Trophoblast cell (in vitro differentiated cells and primary cell): ENCODE measurements around the gene RSL1D1.

Experiments used
- DNase-seq, 2 donors: peaks; one replicate each; pipeline ENCODE4 v3.0.0-alpha.2; 2016
- H2AFZ ChIP-seq: 2 replicates; pipeline ENCODE4 v1.6.1; 2013; ENCODE audit warnings: low read length, moderate library complexity, mild to moderate bottlenecking; ENCODE audit not compliant: insufficient read depth, poor library complexity
- H2AK5ac ChIP-seq: 2 replicates; pipeline ENCODE4 v1.6.1; 2013; ENCODE audit warnings: mild to moderate bottlenecking, low read length
- H2BK120ac ChIP-seq: 2 replicates; pipeline ENCODE4 v1.6.1; 2013; ENCODE audit warnings: low read length, mild to moderate bottlenecking, moderate library complexity; ENCODE audit not compliant: insufficient read depth, poor library complexity
- H2BK12ac ChIP-seq: 2 replicates; pipeline ENCODE4 v1.6.1; 2013; ENCODE audit warnings: mild to moderate bottlenecking, low read length, moderate library complexity
- H2BK5ac ChIP-seq: 2 replicates; pipeline ENCODE4 v1.6.1; 2013; ENCODE audit warnings: low read length, low read depth, moderate library complexity, mild to moderate bottlenecking; ENCODE audit not compliant: poor library complexity
- H3K14ac ChIP-seq: 2 replicates; pipeline ENCODE4 v1.6.1; 2013; ENCODE audit warnings: mild to moderate bottlenecking, low read length
- H3K18ac ChIP-seq: 2 replicates; pipeline ENCODE4 v1.6.1; 2013; ENCODE audit warnings: mild to moderate bottlenecking, low read length
- H3K23ac ChIP-seq: 2 replicates; pipeline ENCODE4 v1.6.1; 2013; ENCODE audit warnings: low read length
- H3K27ac ChIP-seq: 2 replicates; pipeline ENCODE4 v1.5.1; 2013; ENCODE audit warnings: low read depth, mild to moderate bottlenecking, inconsistent platforms, low read length, moderate library complexity
- H3K27me3 ChIP-seq: 2 replicates; pipeline ENCODE4 v1.6.1; 2013; ENCODE audit warnings: inconsistent platforms, mild to moderate bottlenecking, low read length, moderate library complexity; ENCODE audit not compliant: insufficient read depth
- H3K36me3 ChIP-seq, 2 experiments: 1 replicate in 1 of 2; 2 replicates in 1 of 2; pipeline ENCODE4 v1.6.1; 2013; ENCODE audit warnings: low read length in 2 of 2, mild to moderate bottlenecking in 2 of 2, moderate library complexity in 1 of 2; ENCODE audit not compliant: insufficient read depth in 2 of 2, control insufficient read depth in 1 of 2
- H3K4ac ChIP-seq: 2 replicates; pipeline ENCODE4 v1.6.1; 2013; ENCODE audit warnings: low read depth, mild to moderate bottlenecking, low read length, moderate library complexity
- H3K4me1 ChIP-seq, 2 experiments: 1 replicate in 1 of 2; 2 replicates in 1 of 2; pipeline ENCODE4 v1.6.1; 2013; ENCODE audit warnings: low read length in 2 of 2, mild to moderate bottlenecking in 2 of 2, moderate library complexity in 1 of 2; ENCODE audit not compliant: insufficient read depth in 2 of 2, control insufficient read depth in 1 of 2
- H3K4me2 ChIP-seq: 2 replicates; pipeline ENCODE4 v1.6.1; 2013; ENCODE audit warnings: inconsistent platforms, mild to moderate bottlenecking, low read length, moderate library complexity
- H3K4me3 ChIP-seq: 2 replicates; pipeline ENCODE4 v1.5.1; 2013; ENCODE audit warnings: mild to moderate bottlenecking, low read depth, low read length, inconsistent platforms
- H3K79me1 ChIP-seq: one replicate; pipeline ENCODE4 v1.6.1; 2013; ENCODE audit warnings: low read length
- H3K79me2 ChIP-seq: 2 replicates; pipeline ENCODE4 v1.6.1; 2013; ENCODE audit warnings: low read length, mild to moderate bottlenecking; ENCODE audit not compliant: control insufficient read depth, insufficient read depth, poor library complexity
- H3K9ac ChIP-seq: 2 replicates; pipeline ENCODE4 v1.6.1; 2013; ENCODE audit warnings: mild to moderate bottlenecking, low read length
- H3K9me3 ChIP-seq: 2 replicates; pipeline ENCODE4 v1.6.1; 2013; ENCODE audit warnings: low read depth, mild to moderate bottlenecking, control low read depth, inconsistent platforms, low read length; ENCODE audit not compliant: insufficient read depth
- H4K12ac ChIP-seq: 2 replicates; pipeline ENCODE4 v1.6.1; 2013; ENCODE audit warnings: low read depth, mild to moderate bottlenecking, low read length, moderate library complexity
- H4K8ac ChIP-seq: 2 replicates; pipeline ENCODE4 v1.6.1; 2013; ENCODE audit warnings: low read depth, mild to moderate bottlenecking, low read length, moderate library complexity
- H4K91ac ChIP-seq: one replicate; pipeline ENCODE4 v1.6.1; 2013; ENCODE audit warnings: low read depth, mild to moderate bottlenecking, low read length, moderate library complexity
- WGBS: extraction: QIAGEN DNeasy Blood & Tissue Kit; methylation state at CpG from one replicate; pipeline ENCODE4 v1.1.7; 2013; ENCODE audit warnings: missing lambda C conversion rate; ENCODE audit not compliant: insufficient read length, insufficient coverage; ENCODE audit errors: extremely low coverage; 5-methylcytosine and 5-hydroxymethylcytosine counted together

The RSL1D1 gene

GRCh38 chr16:11880007-11880406 is 28.7 kb upstream of the RSL1D1 start:
- Histone ChIP-seq H3K4me2 (no peak overlapping the region), H2BK120ac (no peak overlapping the region), H3K4ac (no peak overlapping the region), H3K18ac (no peak overlapping the region), H3K9ac (no peak overlapping the region), H3K27me3 (no peaks in the 10 kb centered on the region), H3K4me1 (peaks cover 0 to 1% of the 10 kb centered on the region in 2 experiments), H3K14ac (no peak overlapping the region), H3K79me2 (no peaks in the 10 kb centered on the region), H3K36me3 (peaks cover 35 to 40% of the 10 kb centered on the region in 2 experiments), H2BK5ac (no peak overlapping the region), H4K8ac (no peak overlapping the region), H3K27ac (no peak overlapping the region), H2BK12ac (no peak overlapping the region), H2AFZ (no peak overlapping the region), H2AK5ac (no peak overlapping the region), H3K79me1 (no peaks in the 10 kb centered on the region), H3K23ac (no peak overlapping the region), H4K91ac (no peak overlapping the region), H4K12ac (no peak overlapping the region), H3K9me3 (no peaks in the 10 kb centered on the region), H3K4me3 (no peak overlapping the region)
- WGBS: no CpG with 5 or more reads among the region's 5 CpGs
- DNase-seq: no peak

GRCh38 chr16:11877374-11877773 is 26.0 kb upstream of the RSL1D1 start:
- no peak overlapping the region for H2AFZ ChIP-seq
- no peak overlapping the region for H3K14ac ChIP-seq
- no peak overlapping the region for H2AK5ac ChIP-seq
- H3K4ac ChIP-seq: no peak overlapping the region
- no peak overlapping the region for H3K4me2 ChIP-seq
- H4K8ac ChIP-seq: no peak overlapping the region
- no peak overlapping the region for H3K4me3 ChIP-seq
- no peak overlapping the region for H4K91ac ChIP-seq
- peaks cover 28 to 33% of the 10 kb centered on the region in 2 experiments for H3K36me3 ChIP-seq
- H4K12ac ChIP-seq: no peak overlapping the region
- no peak overlapping the region for H2BK5ac ChIP-seq
- H3K23ac ChIP-seq: no peak overlapping the region
- H3K18ac ChIP-seq: no peak overlapping the region
- H3K79me1 ChIP-seq: no peaks in the 10 kb centered on the region
- H2BK12ac ChIP-seq: no peak overlapping the region
- H3K79me2 ChIP-seq: no peaks in the 10 kb centered on the region
- peaks cover 0 to 1% of the 10 kb centered on the region in 2 experiments for H3K4me1 ChIP-seq
- H3K27ac ChIP-seq: no peak overlapping the region
- peak; percentile 79 to 98 for DNase-seq
- H2BK120ac ChIP-seq: no peak overlapping the region
- WGBS: no CpG with 5 or more reads among the region's 5 CpGs
- no peak overlapping the region for H3K9ac ChIP-seq
- no peaks in the 10 kb centered on the region for H3K9me3 ChIP-seq
- H3K27me3 ChIP-seq: no peaks in the 10 kb centered on the region

- no peak overlapping the region for H2BK12ac ChIP-seq
- no peak overlapping the region for H2AFZ ChIP-seq
- H2BK120ac ChIP-seq: no peak overlapping the region
- H4K8ac ChIP-seq: no peak overlapping the region
- H3K27ac ChIP-seq: no peak overlapping the region
- H3K18ac ChIP-seq: no peak overlapping the region
- no peaks in the 10 kb centered on the region for H3K27me3 ChIP-seq
- no peaks in the 10 kb centered on the region for H3K79me1 ChIP-seq
- peaks cover 0 to 1% of the 10 kb centered on the region in 2 experiments for H3K4me1 ChIP-seq
- no peak overlapping the region for H4K91ac ChIP-seq
- H3K14ac ChIP-seq: no peak overlapping the region
- no CpG with 5 or more reads among the region's 12 CpGs for WGBS
- no peak overlapping the region for H3K4me3 ChIP-seq
- H2BK5ac ChIP-seq: no peak overlapping the region
- no peaks in the 10 kb centered on the region for H3K9me3 ChIP-seq
- DNase-seq: no peak
- no peak overlapping the region for H3K23ac ChIP-seq
- no peak overlapping the region for H4K12ac ChIP-seq
- no peak overlapping the region for H3K4ac ChIP-seq
- H3K79me2 ChIP-seq: no peaks in the 10 kb centered on the region
- no peak overlapping the region for H2AK5ac ChIP-seq
- no peak overlapping the region for H3K4me2 ChIP-seq
- no peak overlapping the region for H3K9ac ChIP-seq
- peaks cover 22 to 26% of the 10 kb centered on the region in 2 experiments for H3K36me3 ChIP-seq
Observed at GRCh38 chr16:11876306-11876705, 25.0 kb upstream of the RSL1D1 start.

GRCh38 chr16:11875721-11876120 is 24.4 kb upstream of the RSL1D1 start:
- no peaks in the 10 kb centered on the region for H3K9me3 ChIP-seq
- no peaks in the 10 kb centered on the region for H3K79me1 ChIP-seq
- H3K4me1 ChIP-seq: peaks cover 0 to 1% of the 10 kb centered on the region in 2 experiments
- no peak overlapping the region for H2BK12ac ChIP-seq
- H3K18ac ChIP-seq: no peak overlapping the region
- no peak overlapping the region for H2AFZ ChIP-seq
- H4K8ac ChIP-seq: no peak overlapping the region
- no peaks in the 10 kb centered on the region for H3K27me3 ChIP-seq
- peaks cover 19 to 26% of the 10 kb centered on the region in 2 experiments for H3K36me3 ChIP-seq
- H4K91ac ChIP-seq: no peak overlapping the region
- H2BK120ac ChIP-seq: no peak overlapping the region
- no peak overlapping the region for H3K27ac ChIP-seq
- no peak overlapping the region for H3K4me2 ChIP-seq
- DNase-seq: no peak
- no peak overlapping the region for H3K23ac ChIP-seq
- no peak overlapping the region for H4K12ac ChIP-seq
- no peak overlapping the region for H3K14ac ChIP-seq
- H3K4ac ChIP-seq: no peak overlapping the region
- no peak overlapping the region for H2BK5ac ChIP-seq
- H2AK5ac ChIP-seq: no peak overlapping the region
- no peak overlapping the region for H3K9ac ChIP-seq
- no peak overlapping the region for H3K4me3 ChIP-seq
- no CpG with 5 or more reads among the region's 5 CpGs for WGBS
- no peaks in the 10 kb centered on the region for H3K79me2 ChIP-seq
